ENCODE results near the gene KLHL17. TPM values are rescaled to one million over a fixed set of nuclear protein-coding genes. Genes with fewer than 3 reads are reported as not detected.
"Not testable (repeated sequence)": the region's sequence is repeated elsewhere in the genome, so short reads cannot be mapped to it uniquely, and the experiment has no call there.

The KLHL17 gene
- polyA plus RNA-seq, 2 of the 4 experiments (the other 2 are of a cell fraction): 5.7 to 21.6 TPM

- Histone ChIP-seq H3K4me1 (peaks cover 24% of the 10 kb centered on the region), H3K9me3 (no peaks in the 10 kb centered on the region), H3K4me2 (peak overlapping the region; percentile 51), H3K4me3 (no peak overlapping the region), H3K27ac (peak overlapping the region in 1 of 2 experiments; percentile 69; a peak in 3 of 6 replicates)
- ATAC-seq (no peak; a peak in 1 of 6 replicates), DNase-seq (ENCODE audit: low read depth in 1 of 2, low spot score in 1 of 2) (no peak), FAIRE-seq (no peak)
- CTCF ChIA-PET: interaction anchor here (0.7 to 2.1 kb wide), 6 partner anchors 9 to 116 kb away, joined by 3 to 6 read pairs (median 4); no protein-coding TSS in a partner anchor
- 81% methylated on average over 30 of the region's 37 CpGs for WGBS (ENCODE audit: missing lambda C conversion rate)
- TF ChIP-seq RARB (CRISPR knock-in tag; IDR thresholded peaks at IDR 0.05): no peak
- no peak for TF ChIP-seq SMC3 (IDR thresholded peaks at IDR 0.05)
- no peak for TF ChIP-seq FOSL2 (IDR thresholded peaks at IDR 0.05)
- peak; percentile 67 for TF ChIP-seq FOSL2 (CRISPR knock-in tag; IDR thresholded peaks at IDR 0.05)
- TF ChIP-seq KDM1A (IDR thresholded peaks at IDR 0.05; ENCODE audit: low read depth): no peak
- no peak for TF ChIP-seq KDM5A (IDR thresholded peaks at IDR 0.05)
- no peak for TF ChIP-seq NR3C1 (IDR thresholded peaks at IDR 0.05)
- TF ChIP-seq HOXB13 (CRISPR knock-in tag; IDR thresholded peaks at IDR 0.05; ENCODE audit: low read depth): no peak
- POLR2A ChIA-PET: no interaction called here
These were observed 46.1 kb downstream of the KLHL17 start for GRCh38 chr1:1006305-1007159.

- 94% methylated on average over 8 of the region's 8 CpGs for WGBS (ENCODE audit: missing lambda C conversion rate)
- DNase-seq (ENCODE audit: low read depth in 1 of 2, low spot score in 1 of 2); H3K4me3 ChIP-seq; POLR2A ChIA-PET; ATAC-seq; H3K4me2 ChIP-seq; FAIRE-seq; H3K27ac ChIP-seq; H3K9me3 ChIP-seq: not testable (repeated sequence)
- CTCF ChIA-PET: interaction anchor here (1.0 to 1.6 kb wide), 4 partner anchors 9 to 56 kb away, joined by 4 to 5 read pairs (median 4); no protein-coding TSS in a partner anchor
- H3K4me1 ChIP-seq: peaks cover 24% of the 10 kb centered on the region
These were observed 49.7 kb downstream of the KLHL17 start for GRCh38 chr1:1010131-1010530.

DNA sequence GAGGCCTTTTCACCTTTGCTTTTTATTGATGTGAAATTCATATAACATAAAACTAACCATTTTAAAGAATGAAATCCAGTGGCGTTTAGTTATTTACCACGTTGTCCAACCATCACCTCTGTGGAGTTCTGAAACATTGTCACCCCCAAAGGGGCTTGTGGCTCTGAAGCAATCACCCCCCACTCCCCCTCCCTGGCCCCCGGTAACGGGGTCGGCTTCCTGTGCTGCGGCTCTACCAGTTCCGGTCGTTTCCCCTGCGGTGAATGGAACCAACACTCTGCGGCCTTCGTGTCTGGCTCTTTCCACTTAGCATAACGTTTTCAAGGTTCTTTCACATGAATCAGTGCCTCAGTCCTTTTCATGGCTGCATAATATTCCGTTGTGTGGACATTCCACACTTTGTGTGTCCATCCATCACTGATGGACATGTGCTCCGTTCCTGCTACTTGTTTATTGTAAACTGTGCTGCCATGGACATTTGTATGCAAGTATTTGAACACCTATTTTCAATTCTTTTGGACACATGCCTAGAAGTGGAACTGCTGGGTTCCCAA lies 51.1 kb downstream of the KLHL17 start:
- peaks cover 10% of the 10 kb centered on the region for H3K4me1 ChIP-seq
- DNase-seq (ENCODE audit: low read depth in 1 of 2, low spot score in 1 of 2): no peak
- H3K27ac ChIP-seq: no peak overlapping the region
- no peaks in the 10 kb centered on the region for H3K9me3 ChIP-seq
- H3K4me2 ChIP-seq: no peak overlapping the region
- POLR2A ChIA-PET: no interaction called here
- no peak overlapping the region for H3K4me3 ChIP-seq
- TF ChIP-seq KDM1A (IDR thresholded peaks at IDR 0.05; ENCODE audit: low read depth): peak; percentile 50; the same call in 1 of the 2 replicates
- no peak for TF ChIP-seq HOXB13 (CRISPR knock-in tag; IDR thresholded peaks at IDR 0.05; ENCODE audit: low read depth)
- CTCF ChIA-PET: no interaction called here
- 77% methylated on average over 14 of the region's 14 CpGs for WGBS (ENCODE audit: missing lambda C conversion rate)
- FAIRE-seq: no peak
- ATAC-seq: no peak

DNA sequence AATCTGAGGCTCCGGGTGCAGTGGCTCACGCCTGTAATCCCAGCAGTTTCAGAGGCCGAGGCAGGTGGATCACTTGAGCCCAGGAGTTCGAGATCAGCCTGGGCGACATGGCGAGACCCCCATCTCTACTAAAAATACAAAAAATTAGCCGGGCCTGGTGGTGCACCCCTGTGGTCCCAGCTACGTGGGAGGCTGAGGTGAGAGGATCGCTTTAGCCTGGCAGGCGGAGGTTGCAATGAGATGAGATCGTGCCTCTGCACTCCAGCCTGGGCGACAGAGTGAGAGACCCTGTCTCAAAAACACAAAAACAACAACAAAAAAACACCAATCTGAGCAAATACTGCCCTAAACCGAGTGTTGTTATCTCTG lies 52.3 kb downstream of the KLHL17 start:
- ATAC-seq; FAIRE-seq; H3K4me1 ChIP-seq; DNase-seq (ENCODE audit: low read depth in 1 of 2, low spot score in 1 of 2); H3K9me3 ChIP-seq: not testable (repeated sequence)
- Histone ChIP-seq H3K27ac (peak overlapping the region; percentile 77 to 81), H3K4me3 (peak overlapping the region; percentile 60), H3K4me2 (peak overlapping the region; percentile 92)
- POLR2A ChIA-PET: interaction anchor here (1.0 kb wide), 1 partner anchor 10 kb away, joined by 3 read pairs; no protein-coding TSS in a partner anchor
- 69% methylated on average over 11 of the region's 13 CpGs for WGBS (ENCODE audit: missing lambda C conversion rate)
- CTCF ChIA-PET: interaction anchor here (4.7 to 10.5 kb wide), 5 partner anchors 10 to 51 kb away, joined by 21 to 92 read pairs (median 36); no protein-coding TSS in a partner anchor

- ATAC-seq (peak; percentile 89), FAIRE-seq (no peak), DNase-seq (ENCODE audit: low read depth in 1 of 2, low spot score in 1 of 2) (peak in 1 of 2 experiments; percentile 61)
- Histone ChIP-seq H3K4me3 (peak within 1 kb of the TSS; percentile 60), H3K4me1 (peaks cover 5% of the 10 kb centered on the region; the same call in 1 of the 3 replicates), H3K9me3 (no peaks in the 10 kb centered on the region), H3K27ac (peak within 1 kb of the TSS; percentile 77 to 81), H3K4me2 (peak within 1 kb of the TSS; percentile 92)
- 23% methylated on average over 24 of the region's 30 CpGs for WGBS (ENCODE audit: missing lambda C conversion rate)
- CTCF ChIA-PET: interaction anchor here (1.2 to 10.5 kb wide), 7 partner anchors 11 to 51 kb away, joined by 3 to 92 read pairs (median 27); no protein-coding TSS in a partner anchor
- TF ChIP-seq MYC (IDR thresholded peaks at IDR 0.05; ENCODE audit: borderline replicate concordance, low read length) (no peak), MAX (IDR thresholded peaks at IDR 0.05) (peak; percentile 39; the same call in 1 of the 2 replicates)
- TF ChIP-seq, protein P1, sequence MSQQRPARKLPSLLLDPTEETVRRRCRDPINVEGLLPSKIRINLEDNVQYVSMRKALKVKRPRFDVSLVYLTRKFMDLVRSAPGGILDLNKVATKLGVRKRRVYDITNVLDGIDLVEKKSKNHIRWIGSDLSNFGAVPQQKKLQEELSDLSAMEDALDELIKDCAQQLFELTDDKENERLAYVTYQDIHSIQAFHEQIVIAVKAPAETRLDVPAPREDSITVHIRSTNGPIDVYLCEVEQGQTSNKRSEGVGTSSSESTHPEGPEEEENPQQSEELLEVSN (IDR thresholded peaks at IDR 0.05; ENCODE audit: borderline replicate concordance, low read depth): no peak
- POLR2A ChIA-PET: interaction anchor here (1.0 kb wide), 1 partner anchor 10 kb away, joined by 3 read pairs; no protein-coding TSS in a partner anchor
These were observed 52.9 kb downstream of the KLHL17 start, which contains the start of gene ISG15 for GRCh38 chr1:1013105-1013921. Gene ISG15 (plus strand): TSS chr1:1013497. CDS start chr1:1013574, 77 bp downstream.
